SK-N-SH treated with all-trans-retinoic acid at 6 μM for 48 hours (cell line): ENCODE data around the gene GRIP1.

Source experiments
- ARNTL ChIP-seq: fragments of 450-650 bp; formaldehyde crosslinking; IDR thresholded peaks from 2 replicates; pipeline ENCODE4 v1.5.0; 2020; ENCODE audit warnings: low read depth, mild to moderate bottlenecking, moderate library complexity, borderline replicate concordance
- CREB5 ChIP-seq: fragments of 250-450 bp; sonication (Bioruptor Pico); IDR thresholded peaks from 2 replicates; pipeline ENCODE4 v1.5.1; 2020; ENCODE audit warnings: low read depth, mild to moderate bottlenecking, moderate library complexity
- CSDC2 ChIP-seq: fragments of 250-450 bp; sonication (Bioruptor Pico); IDR thresholded peaks from 2 replicates; pipeline ENCODE4 v1.5.0; 2020; ENCODE audit warnings: mild to moderate bottlenecking, moderate library complexity
- PATZ1 ChIP-seq: fragments of 250-450 bp; sonication (Bioruptor Pico); IDR thresholded peaks from 2 replicates; pipeline ENCODE4 v1.8.0; 2020; ENCODE audit warnings: mild to moderate bottlenecking, moderate library complexity, borderline replicate concordance
- PPARA ChIP-seq: fragments of 250-450 bp; sonication (Bioruptor Pico); IDR thresholded peaks from 2 replicates; pipeline ENCODE4 v1.5.0; 2020; ENCODE audit warnings: mild to moderate bottlenecking, borderline replicate concordance
- TSHZ2 ChIP-seq: fragments of 250-450 bp; sonication (Bioruptor Pico); IDR thresholded peaks from 2 replicates; pipeline ENCODE4 v1.5.0; 2020; ENCODE audit warnings: mild to moderate bottlenecking, moderate library complexity
- ZFP30 ChIP-seq: fragments of 450-650 bp; formaldehyde crosslinking; IDR thresholded peaks from 2 replicates; pipeline ENCODE4 v1.5.0; 2022; ENCODE audit warnings: mild to moderate bottlenecking, moderate library complexity

- TF ChIP-seq PPARA (CRISPR knock-in tag) = no peak
- no peak for TF ChIP-seq ARNTL (CRISPR knock-in tag)
- no peak for TF ChIP-seq PATZ1 (CRISPR knock-in tag)
- no peak for TF ChIP-seq CSDC2
- TF ChIP-seq ZFP30 (CRISPR knock-in tag) = no peak
- no peak for TF ChIP-seq CREB5 (CRISPR knock-in tag)
- TF ChIP-seq TSHZ2 (CRISPR knock-in tag) = no peak
Measured at GRCh38 chr12:66552716-66553115, 126.2 kb downstream of the GRIP1 start.
